Measurements from ENCODE around the gene ARHGEF19.

ARHGEF19 gene

GRCh38 chr1:16149146-16149545, 63.3 kb downstream of the ARHGEF19 start:
- no peak for DNase-seq (ENCODE audit: low read depth in 2 of 2)

- no peak for DNase-seq (ENCODE audit: low read depth in 2 of 2)
Observed at GRCh38 chr1:16148329-16149092, 63.9 kb downstream of the ARHGEF19 start.
